ENCODE measurements around the gene RBBP7. TPM values are rescaled to one million over a fixed set of nuclear protein-coding genes. Genes with fewer than 3 reads are reported as not detected.

Gene RBBP7
- total and polyA plus RNA-seq, 2 of the 8 experiments (the other 6 are each of a cell fraction or from before 2014, with no cell fraction given), result 107 to 138 TPM

DNA sequence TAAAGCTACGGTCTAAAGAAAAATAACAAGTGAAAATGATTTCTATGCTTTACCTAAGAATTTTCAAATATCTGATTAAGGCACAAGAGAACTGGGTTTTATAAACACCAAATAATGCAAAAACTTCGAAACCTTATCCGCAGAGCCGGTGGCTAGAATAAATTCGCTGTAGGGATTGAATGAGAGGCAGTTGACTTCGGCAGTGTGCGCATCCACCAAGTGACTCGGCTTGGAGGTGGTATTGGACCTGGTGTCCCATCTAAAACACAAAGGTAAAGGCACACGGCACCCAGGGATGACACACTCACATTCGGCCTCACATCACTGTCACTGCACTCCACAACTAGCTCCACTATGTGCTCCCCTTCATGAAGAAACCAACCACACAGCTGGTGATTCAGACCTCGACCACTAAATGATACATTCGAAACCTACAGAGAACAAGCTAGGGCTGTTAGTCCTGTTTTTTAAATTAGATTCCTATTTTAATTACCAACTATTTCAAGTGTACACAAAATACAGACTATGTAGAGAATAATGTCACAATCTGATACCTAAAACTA is 17.5 kb downstream of the RBBP7 start:
- Histone ChIP-seq H3K27ac (ENCODE audit: low read depth, low read length) (no peak overlapping the region), H3K27me3 (replicated peaks in 1 of 4; ENCODE audit: control insufficient read depth in 3 of 4, extremely low read depth in 1 of 4, insufficient read depth in 3 of 4, low read length in 3 of 4) (no peaks in the 10 kb centered on the region), H3K56ac (replicated peaks; ENCODE audit: insufficient read length, low read depth, low read length) (no peak overlapping the region), H3K23ac (ENCODE audit: insufficient read length) (no peak overlapping the region), H2AK5ac (ENCODE audit: low read depth, low read length) (no peak overlapping the region), H2BK12ac (ENCODE audit: low read depth, low read length) (no peak overlapping the region), H3K14ac (ENCODE audit: insufficient read length) (no peak overlapping the region), H2BK120ac (replicated peaks; ENCODE audit: low read depth, low read length) (no peak overlapping the region), H3K9ac (replicated peaks in 1 of 4; ENCODE audit: extremely low read depth in 1 of 4, low read depth in 3 of 4, low read length in 3 of 4) (no peak overlapping the region), H4K91ac (replicated peaks; ENCODE audit: insufficient read length, low read length) (no peak overlapping the region), H3K18ac (ENCODE audit: extremely low read depth, low read length) (no peak overlapping the region), H2BK20ac (ENCODE audit: low read length) (no peak overlapping the region), H2AFZ (ENCODE audit: low read length) (no peak overlapping the region), H3K4me3 (ENCODE audit: extremely low read depth in 1 of 4, insufficient read depth in 2 of 4, low read depth in 3 of 4, low read length in 4 of 4) (no peak overlapping the region), H4K8ac (ENCODE audit: extremely low read depth, insufficient read depth, low read length) (no peak overlapping the region), H3K79me2 (ENCODE audit: control insufficient read depth in 1 of 2, insufficient read depth in 2 of 2, low read length in 2 of 2) (peaks cover 0 to 17% of the 10 kb centered on the region in 2 experiments; a peak in 2 of 4 replicates), H3K4me2 (ENCODE audit: insufficient read depth in 1 of 2, low read depth in 2 of 2, low read length in 2 of 2) (no peak overlapping the region), H3K4me1 (replicated peaks in 1 of 4; ENCODE audit: control insufficient read depth in 3 of 4, insufficient read depth in 4 of 4, low read length in 3 of 4) (no peaks in the 10 kb centered on the region), H4K5ac (ENCODE audit: insufficient read length, low read depth, low read length) (no peak overlapping the region), H2BK5ac (ENCODE audit: low read depth, low read length) (no peak overlapping the region), H3K23me2 (ENCODE audit: low read depth, low read length) (no peaks in the 10 kb centered on the region), H2BK15ac (ENCODE audit: low read length) (no peak overlapping the region), H3K9me3 (ENCODE audit: insufficient read depth in 2 of 2, low read depth in 1 of 2, low read length in 1 of 2) (no peaks in the 10 kb centered on the region), H4K20me1 (replicated peaks in 1 of 2; ENCODE audit: control insufficient read depth in 1 of 2, insufficient read depth in 2 of 2, low read length in 2 of 2) (peaks cover 0 to 5% of the 10 kb centered on the region in 2 experiments), H3K36me3 (ENCODE audit: control insufficient read depth in 2 of 4, insufficient read depth in 4 of 4, low read length in 3 of 4) (peaks cover 4 to 70% (median 36%) of the 10 kb centered on the region in 4 experiments; a peak in 7 of 8 replicates), H3K79me1 (ENCODE audit: low read depth, low read length) (no peaks in the 10 kb centered on the region), H3K4ac (replicated peaks; ENCODE audit: insufficient read length, low read depth, low read length) (no peak overlapping the region)
- DNase-seq (ENCODE audit: low read depth in 1 of 2, low spot score in 2 of 2), result no peak
- TF ChIP-seq JUN (IDR thresholded peaks at IDR 0.05; ENCODE audit: low read depth, low read length) (no peak), TAF1 (IDR thresholded peaks at IDR 0.05; ENCODE audit: low read depth, low read length) (no peak), SRF (IDR thresholded peaks at IDR 0.05; ENCODE audit: low read depth, low read length) (no peak)
- POLR2A ChIA-PET (ENCODE audit: partially characterized antibody), result interaction anchor here (0.6 to 1.6 kb wide), 2 partner anchors 8 to 13 kb away, joined by 4 read pairs; no protein-coding TSS in a partner anchor
- CTCF ChIA-PET (ENCODE audit: partially characterized antibody), result interaction anchor here (1.6 kb wide), 1 partner anchor 15 kb away, joined by 4 read pairs; no protein-coding TSS in a partner anchor
- peak; percentile 65 for FAIRE-seq
- WGBS, 2 experiments (ENCODE audit: extremely low coverage in 1 of 2, insufficient coverage in 1 of 2, insufficient read length in 1 of 2, insufficient replicate concordance in 2 of 2, low coverage in 1 of 2, low lambda C conversion rate in 2 of 2, missing lambda C conversion rate in 1 of 2), result 94% methylated on average over 12 of the region's 12 CpGs; no CpG with 5 or more reads in 1 of the 2 experiments

All from H1 (cell line).